Measurements from ENCODE around the gene SMARCAD1.

DNA sequence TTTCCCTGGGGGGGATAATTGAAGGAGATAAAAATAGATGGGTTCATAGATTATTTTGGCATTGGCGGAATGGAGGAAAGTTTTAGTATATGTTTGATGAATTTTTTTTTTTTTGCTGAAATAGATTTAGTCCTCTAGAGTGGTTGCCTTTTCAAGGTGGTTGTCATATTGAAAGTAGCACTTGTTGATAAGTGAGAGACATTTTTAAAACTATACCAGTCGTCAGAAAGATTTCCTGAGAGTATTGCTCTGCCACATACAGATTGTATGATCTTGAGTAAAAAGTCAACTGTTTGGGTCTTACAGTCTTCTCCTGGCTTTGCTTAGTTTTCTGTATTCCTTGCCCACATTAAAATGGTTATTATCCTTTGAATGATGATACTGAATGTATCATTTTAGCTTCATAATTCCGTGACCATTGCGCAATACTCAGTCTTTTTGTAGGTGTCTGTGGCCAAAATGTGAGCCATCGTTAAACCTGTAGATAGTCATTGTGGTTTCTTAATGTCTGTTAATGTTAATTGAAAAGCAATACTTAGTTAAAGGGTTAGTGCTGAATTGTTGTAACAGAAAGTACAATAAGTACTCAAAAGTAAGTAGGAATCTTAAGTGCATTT, 7.1 kb downstream of the SMARCAD1 start:
- TF ChIP-seq POLR2AphosphoS5 (IDR thresholded peaks at IDR 0.05), result no peak
- TF ChIP-seq CTCF (IDR thresholded peaks at IDR 0.05), result no peak
- TF ChIP-seq POLR2A (IDR thresholded peaks at IDR 0.05), result no peak
- no peak for TF ChIP-seq EP300 (IDR thresholded peaks at IDR 0.05)

Data from suprapubic skin (tissue), 4 donors.